ENCODE results near the gene PLET1. TPM values are rescaled to one million over a fixed set of nuclear protein-coding genes. Genes with fewer than 3 reads are reported as not detected.

Gene PLET1
- total RNA-seq, 1 experiment from 2014 or later: 0.26 TPM

- Histone ChIP-seq H3K79me2 (ENCODE audit: low read length) (peaks cover 25% of the 10 kb centered on the region), H3F3A (ENCODE audit: low read length, unreplicated experiment) (no peaks in the 10 kb centered on the region), H3K4me3 (ENCODE audit: low read length) (no peak overlapping the region), H3K36me3 (ENCODE audit: low read depth, low read length) (no peaks in the 10 kb centered on the region; the same call in 1 of the 2 replicates), H3K4me1 (ENCODE audit: insufficient read depth, low read length) (peaks cover 44% of the 10 kb centered on the region), H4K20me1 (ENCODE audit: low read length) (peaks cover 12% of the 10 kb centered on the region; the same call in 1 of the 2 replicates), H3K27me3 (ENCODE audit: low read length) (no peaks in the 10 kb centered on the region), H3K27ac (ENCODE audit: low read length) (no peak overlapping the region), H2AFZ (ENCODE audit: low read length) (no peak overlapping the region), H3K9ac (ENCODE audit: low read length) (no peak overlapping the region), H3K9me3 (ENCODE audit: low read length) (no peaks in the 10 kb centered on the region), H3K9me2 (replicated peaks; ENCODE audit: low read length) (no peaks in the 10 kb centered on the region), H3K4me2 (ENCODE audit: low read length) (no peak overlapping the region)
- TF ChIP-seq EZH2 (IDR thresholded peaks at IDR 0.05; ENCODE audit: low read length, unreplicated experiment) (no peak), EZH2phosphoT487 (IDR thresholded peaks at IDR 0.05; ENCODE audit: borderline replicate concordance, low read length) (no peak), CTCF (conservative IDR thresholded peaks at IDR 0.05; ENCODE audit: low read depth, low read length) (no peak)
- intact Hi-C loops (cut with micrococcal nuclease): no loop called here
- CTCF ChIA-PET: no interaction called here
- DNase-seq: no peak
- POLR2A ChIA-PET (ENCODE audit: unreplicated experiment): no interaction called here
- no peak for ATAC-seq
- no TSS peak for BruUV-seq (replicated peaks)
These were observed 36.7 kb downstream of the PLET1 start for GRCh38 chr11:112223754-112224532.

GRCh38 chr11:112223121-112223520 is 37.5 kb downstream of the PLET1 start:
- intact Hi-C loops (cut with micrococcal nuclease): no loop called here
- POLR2A ChIA-PET (ENCODE audit: unreplicated experiment): interaction anchor here (0.7 kb wide), 1 partner anchor 60 kb away, joined by 4 read pairs; no protein-coding TSS in a partner anchor
- H3K4me2 ChIP-seq (ENCODE audit: low read length): no peak overlapping the region

More at GRCh38 chr11:112223121-112223520, 37.5 kb downstream of the PLET1 start:
- H3K4me3 ChIP-seq (ENCODE audit: low read length): no peak overlapping the region
- H4K20me1 ChIP-seq (ENCODE audit: low read length): peaks cover 11% of the 10 kb centered on the region; the same call in 1 of the 2 replicates
- H3K9me2 ChIP-seq (replicated peaks; ENCODE audit: low read length): no peaks in the 10 kb centered on the region
- H3K9ac ChIP-seq (ENCODE audit: low read length): no peak overlapping the region
- no peaks in the 10 kb centered on the region for H3K36me3 ChIP-seq (ENCODE audit: low read depth, low read length)
- no TSS peak for BruUV-seq (replicated peaks)
- DNase-seq (peak; percentile 65), ATAC-seq (no peak)
- H3K9me3 ChIP-seq (ENCODE audit: low read length): no peaks in the 10 kb centered on the region
- no peaks in the 10 kb centered on the region for H3K27me3 ChIP-seq (ENCODE audit: low read length)
- H3F3A ChIP-seq (ENCODE audit: low read length, unreplicated experiment): no peaks in the 10 kb centered on the region
- peaks cover 16% of the 10 kb centered on the region for H3K79me2 ChIP-seq (ENCODE audit: low read length)
- CTCF ChIA-PET: no interaction called here
- H2AFZ ChIP-seq (ENCODE audit: low read length): no peak overlapping the region
- H3K27ac ChIP-seq (ENCODE audit: low read length): no peak overlapping the region
- no peak for TF ChIP-seq EZH2phosphoT487 (IDR thresholded peaks at IDR 0.05; ENCODE audit: borderline replicate concordance, low read length)
- TF ChIP-seq EZH2 (IDR thresholded peaks at IDR 0.05; ENCODE audit: low read length, unreplicated experiment): no peak
- TF ChIP-seq CTCF (conservative IDR thresholded peaks at IDR 0.05; ENCODE audit: low read depth, low read length): no peak
- H3K4me1 ChIP-seq (ENCODE audit: insufficient read depth, low read length): peaks cover 36% of the 10 kb centered on the region

All from PC-3 (cell line).